Upper lobe of right lung (tissue), 1 donor: ENCODE results near the gene PLEKHA4. TPM values are rescaled to one million over a fixed set of nuclear protein-coding genes. Genes with fewer than 3 reads are reported as not detected.

ENCODE experiments used
- ATAC-seq: fragments of 200-7000 bp; cut with Tn5 transposase; one replicate; pipeline ENCODE4 v1.9.1; 2020; ENCODE audit warnings: mild to moderate bottlenecking, moderate library complexity
- DNase-seq: peaks from one replicate; pipeline ENCODE4 v3.0.0-alpha.2; 2020
- H3K27ac ChIP-seq: fragments of 200-600 bp; one replicate; pipeline ENCODE4 v1.8.0; 2022
- H3K27me3 ChIP-seq: fragments of 200-600 bp; one replicate; pipeline ENCODE4 v1.8.0; 2022; ENCODE audit warnings: mild to moderate bottlenecking
- H3K36me3 ChIP-seq: fragments of 200-600 bp; one replicate; pipeline ENCODE4 v1.8.0; 2022
- H3K4me1 ChIP-seq: fragments of 200-600 bp; one replicate; pipeline ENCODE4 v1.8.0; 2022
- H3K4me3 ChIP-seq: fragments of 200-600 bp; one replicate; pipeline ENCODE4 v1.8.0; 2022; ENCODE audit warnings: mild to moderate bottlenecking
- H3K9me3 ChIP-seq: fragments of 200-600 bp; one replicate; pipeline ENCODE4 v1.8.0; 2022
- intact Hi-C: fragments of 100-400 bp; cut with DNase I; formaldehyde crosslinking; loops from one replicate; pipeline ENCODE4 v1.11.0; 2022
- total RNA-seq: library from RNA; stranded (reverse); fragmentation: NEBNext Ultra II Directional; extraction: Animal tissue kit (Norgen Biotek cat#: 25700); gene quantifications from one replicate; pipeline ENCODE4 v1.2.1, GENCODE V29; 2021
- TF ChIP-seq, protein P1 (sequence below): fragments of 200-600 bp; IDR thresholded peaks from one replicate; pipeline ENCODE4 v1.8.0; 2022; ENCODE audit warnings: antibody characterized with exemption
- donor health status: DM: no; HTN: yes; CAD: no; lungs with severe emphysema.

PLEKHA4 gene
- total RNA-seq, 1 donor from 2014 or later = 16.0 TPM

DNA sequence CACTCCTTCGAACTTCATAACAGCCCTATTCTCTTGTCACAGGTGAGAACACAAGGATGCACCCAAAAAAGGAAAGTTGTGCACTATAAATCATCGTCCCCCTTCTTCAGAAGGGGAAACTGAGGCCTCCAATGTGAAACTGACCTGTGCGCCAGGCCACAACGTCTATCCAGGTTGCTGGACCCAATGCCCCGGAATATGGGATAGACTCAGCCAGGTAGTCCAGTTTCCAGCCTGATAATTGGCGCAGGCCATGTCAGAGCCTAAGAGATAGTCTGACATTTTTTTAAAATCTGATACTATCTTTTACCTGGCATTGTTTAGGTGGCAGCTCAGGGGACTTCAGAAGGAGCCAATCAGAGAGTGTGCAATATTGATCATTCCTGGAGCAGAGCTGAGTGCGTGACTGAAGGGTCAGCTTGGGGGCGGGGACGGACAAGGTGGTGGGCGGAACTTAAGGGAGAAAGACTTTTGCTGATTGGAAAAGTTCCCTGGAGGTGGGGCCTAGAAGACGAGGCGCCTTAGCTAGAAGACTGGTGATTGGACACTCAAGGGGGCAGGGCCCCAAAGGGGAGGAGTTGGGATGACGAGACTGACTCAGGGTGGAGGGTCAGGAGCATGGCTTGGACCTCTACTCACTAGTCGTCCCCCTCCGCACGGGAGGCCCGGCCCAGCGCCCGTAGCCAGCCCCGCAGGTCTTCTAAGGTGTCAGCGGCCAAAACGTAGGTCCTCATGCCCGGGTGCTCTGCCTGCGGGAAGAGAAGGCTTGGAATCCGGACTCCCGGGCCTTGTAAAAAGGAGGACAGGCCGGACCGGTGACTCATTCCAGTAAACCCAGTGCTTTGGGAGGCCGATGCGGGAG lies 8.5 kb downstream of the PLEKHA4 start:
- no peaks in the 10 kb centered on the region for H3K27me3 ChIP-seq
- ATAC-seq = peak; percentile 85
- TF ChIP-seq, protein P1, sequence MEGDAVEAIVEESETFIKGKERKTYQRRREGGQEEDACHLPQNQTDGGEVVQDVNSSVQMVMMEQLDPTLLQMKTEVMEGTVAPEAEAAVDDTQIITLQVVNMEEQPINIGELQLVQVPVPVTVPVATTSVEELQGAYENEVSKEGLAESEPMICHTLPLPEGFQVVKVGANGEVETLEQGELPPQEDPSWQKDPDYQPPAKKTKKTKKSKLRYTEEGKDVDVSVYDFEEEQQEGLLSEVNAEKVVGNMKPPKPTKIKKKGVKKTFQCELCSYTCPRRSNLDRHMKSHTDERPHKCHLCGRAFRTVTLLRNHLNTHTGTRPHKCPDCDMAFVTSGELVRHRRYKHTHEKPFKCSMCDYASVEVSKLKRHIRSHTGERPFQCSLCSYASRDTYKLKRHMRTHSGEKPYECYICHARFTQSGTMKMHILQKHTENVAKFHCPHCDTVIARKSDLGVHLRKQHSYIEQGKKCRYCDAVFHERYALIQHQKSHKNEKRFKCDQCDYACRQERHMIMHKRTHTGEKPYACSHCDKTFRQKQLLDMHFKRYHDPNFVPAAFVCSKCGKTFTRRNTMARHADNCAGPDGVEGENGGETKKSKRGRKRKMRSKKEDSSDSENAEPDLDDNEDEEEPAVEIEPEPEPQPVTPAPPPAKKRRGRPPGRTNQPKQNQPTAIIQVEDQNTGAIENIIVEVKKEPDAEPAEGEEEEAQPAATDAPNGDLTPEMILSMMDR = no peak
- intact Hi-C loops = no loop called here
- peak overlapping the region; percentile 1 for H3K27ac ChIP-seq
- peak overlapping the region; percentile 23 for H3K4me3 ChIP-seq
- H3K9me3 ChIP-seq = no peaks in the 10 kb centered on the region
- peak; percentile 84 for DNase-seq
- no peaks in the 10 kb centered on the region for H3K4me1 ChIP-seq
- H3K36me3 ChIP-seq = no peaks in the 10 kb centered on the region

DNA sequence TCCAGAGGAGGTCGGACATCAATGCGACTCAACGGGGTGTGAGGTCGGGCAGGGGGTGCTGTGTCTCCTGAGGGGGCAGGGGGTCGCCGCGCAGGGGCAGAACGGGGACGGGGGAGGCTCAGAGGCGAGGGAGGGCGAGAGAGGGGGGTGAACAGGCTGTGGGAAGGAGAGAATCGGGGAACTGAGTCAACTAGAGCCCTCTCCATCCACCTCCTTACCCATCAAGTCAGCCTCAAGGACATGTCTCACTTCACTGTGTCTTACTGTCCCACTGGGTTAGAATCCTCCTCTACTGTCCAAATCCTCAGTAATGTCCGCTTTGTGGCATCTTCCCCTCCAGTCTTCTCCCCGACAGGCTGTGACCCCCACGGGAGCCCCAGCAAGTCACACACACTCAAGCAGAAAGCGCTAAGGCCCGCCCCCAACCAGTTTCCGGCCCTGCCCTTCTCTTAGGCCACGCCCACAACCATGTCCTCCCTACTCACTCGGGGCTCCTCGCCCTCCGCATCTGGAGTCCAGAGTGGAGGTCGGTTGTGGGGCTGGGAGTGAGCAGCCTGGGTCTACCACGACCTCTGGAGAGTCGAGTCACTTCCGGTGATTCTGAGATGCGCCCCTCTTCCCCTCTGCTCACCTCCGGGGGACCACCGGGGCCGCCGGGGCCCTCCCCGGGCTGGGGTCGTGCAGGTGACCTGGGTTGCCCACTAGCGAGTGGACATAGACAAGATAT lies 9.3 kb downstream of the PLEKHA4 start:
- Histone ChIP-seq H3K9me3 (no peaks in the 10 kb centered on the region), H3K4me1 (no peaks in the 10 kb centered on the region), H3K4me3 (peak overlapping the region; percentile 23), H3K27me3 (no peaks in the 10 kb centered on the region), H3K27ac (peak overlapping the region; percentile 1), H3K36me3 (no peaks in the 10 kb centered on the region)
- TF ChIP-seq, protein P1 = no peak
- intact Hi-C loops = no loop called here
- ATAC-seq (peak; percentile 82), DNase-seq (peak; percentile 86)

DNA sequence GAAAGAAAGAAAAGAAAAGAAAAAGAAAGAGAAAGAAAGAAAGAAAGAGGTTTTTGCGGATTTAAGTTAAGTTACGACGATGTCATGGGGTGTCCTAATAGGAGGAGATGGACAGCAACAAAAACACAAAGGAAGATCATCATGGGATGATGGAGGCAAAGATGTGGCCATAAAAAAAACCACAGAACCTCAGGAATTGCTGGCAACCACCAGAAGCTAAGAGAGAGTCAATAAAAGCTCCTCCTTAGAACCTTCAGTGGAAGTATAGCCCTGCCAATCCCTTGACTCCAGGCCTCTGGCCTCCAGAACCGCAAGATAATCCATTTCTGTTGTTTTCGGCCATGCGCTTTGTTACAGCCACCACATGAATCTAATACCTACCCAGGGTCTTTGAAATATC lies 11.5 kb downstream of the PLEKHA4 start:
- DNase-seq = no peak
- intact Hi-C loops = no loop called here

DNA sequence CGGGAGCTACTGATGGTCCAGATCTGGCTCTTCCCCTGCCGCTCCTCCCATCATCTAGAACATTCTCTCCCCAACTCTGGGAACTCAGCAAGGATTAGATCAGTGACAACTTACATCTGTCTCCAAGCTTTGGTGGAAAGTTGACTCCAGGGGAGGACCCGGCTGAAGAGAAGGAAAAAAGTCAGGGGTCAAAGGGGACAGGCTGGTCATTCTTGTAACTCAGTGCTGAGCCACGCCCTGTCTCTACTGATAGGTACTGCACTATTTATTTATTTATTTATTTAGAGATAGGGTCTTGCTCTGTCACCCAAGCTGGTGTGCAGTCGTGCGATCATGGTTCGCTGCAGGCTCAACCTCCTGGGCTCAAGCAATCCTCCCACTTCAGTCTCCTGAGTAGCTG lies 14.3 kb downstream of the PLEKHA4 start:
- TF ChIP-seq, protein P1 = no peak
- Histone ChIP-seq H3K27me3 (no peaks in the 10 kb centered on the region), H3K36me3 (no peaks in the 10 kb centered on the region), H3K4me3 (no peak overlapping the region), H3K9me3 (no peaks in the 10 kb centered on the region), H3K27ac (no peak overlapping the region), H3K4me1 (no peaks in the 10 kb centered on the region)
- DNase-seq = no peak
- ATAC-seq = no peak
- intact Hi-C loops = no loop called here

More for the DNA sequence above, 11.5 kb downstream of the PLEKHA4 start:
- Histone ChIP-seq H3K4me3 (no peak overlapping the region), H3K27ac (no peak overlapping the region), H3K9me3 (no peaks in the 10 kb centered on the region), H3K4me1 (no peaks in the 10 kb centered on the region), H3K27me3 (no peaks in the 10 kb centered on the region), H3K36me3 (no peaks in the 10 kb centered on the region)
- TF ChIP-seq, protein P1 = no peak
- no peak for ATAC-seq

DNA sequence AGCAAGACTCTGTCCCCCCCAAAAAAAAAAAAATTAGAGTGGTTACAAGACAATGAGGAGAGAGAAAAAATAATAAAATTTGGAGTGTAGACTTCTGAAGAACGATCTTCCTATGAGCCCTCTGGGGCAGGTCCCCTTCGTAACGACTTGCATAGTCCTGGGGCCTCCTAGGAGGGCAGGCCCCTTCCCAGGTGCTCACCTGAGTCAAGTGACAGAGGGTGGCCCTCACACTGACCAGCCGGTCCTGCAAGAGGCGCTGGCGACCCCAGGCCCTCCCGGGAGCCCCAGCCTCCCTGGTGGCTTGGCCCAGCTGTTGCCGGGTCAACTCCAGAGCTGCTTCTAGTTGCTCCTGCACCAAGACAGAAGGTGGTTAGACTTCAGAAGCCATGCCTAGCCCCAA lies 14.9 kb downstream of the PLEKHA4 start:
- H3K9me3 ChIP-seq = no peaks in the 10 kb centered on the region
- no peaks in the 10 kb centered on the region for H3K4me1 ChIP-seq
- no peaks in the 10 kb centered on the region for H3K36me3 ChIP-seq
- TF ChIP-seq, protein P1 = no peak
- intact Hi-C loops = no loop called here
- ATAC-seq (no peak), DNase-seq (no peak)
- H3K27ac ChIP-seq = no peak overlapping the region
- H3K27me3 ChIP-seq = no peaks in the 10 kb centered on the region
- H3K4me3 ChIP-seq = no peak overlapping the region
